SK-N-DZ (cell line): ENCODE results near the gene EMID1.

Source experiments
- DNase-seq: peaks from one replicate; pipeline ENCODE4 v3.0.0-alpha.2; 2015; ENCODE audit warnings: low spot score

EMID1 gene

DNA sequence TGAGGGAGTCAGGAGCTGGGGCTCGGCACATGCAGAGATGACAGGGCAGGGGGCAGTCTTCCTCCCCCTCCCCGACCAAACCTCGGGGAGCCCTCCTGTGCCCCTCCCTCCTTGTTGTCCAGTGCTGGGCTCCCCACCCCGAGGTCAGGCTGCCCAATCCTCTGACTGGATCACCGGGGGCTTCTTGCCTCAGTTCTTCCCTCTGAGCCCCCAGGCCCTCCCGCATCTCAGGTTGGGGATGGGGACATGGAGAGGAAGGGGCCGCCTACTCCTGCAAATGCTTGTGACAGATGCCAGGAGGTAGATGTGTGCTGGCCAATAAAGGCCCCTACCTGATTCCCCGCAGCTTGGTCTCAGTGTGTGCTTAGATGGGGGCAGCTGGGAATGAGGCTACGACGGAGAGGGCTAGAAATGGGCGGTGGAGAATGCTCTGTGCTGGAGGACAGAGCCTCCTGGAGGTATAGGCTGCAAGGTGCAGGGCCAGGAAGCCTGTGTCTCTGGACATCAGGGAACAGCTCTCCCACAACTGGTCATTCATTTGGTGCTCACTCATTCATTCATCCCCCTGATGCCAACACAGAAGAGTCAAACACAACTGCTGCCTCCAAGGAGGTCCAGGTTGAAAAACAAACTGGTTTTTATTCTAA, 53.7 kb downstream of the EMID1 start:
- no peak for DNase-seq

DNA sequence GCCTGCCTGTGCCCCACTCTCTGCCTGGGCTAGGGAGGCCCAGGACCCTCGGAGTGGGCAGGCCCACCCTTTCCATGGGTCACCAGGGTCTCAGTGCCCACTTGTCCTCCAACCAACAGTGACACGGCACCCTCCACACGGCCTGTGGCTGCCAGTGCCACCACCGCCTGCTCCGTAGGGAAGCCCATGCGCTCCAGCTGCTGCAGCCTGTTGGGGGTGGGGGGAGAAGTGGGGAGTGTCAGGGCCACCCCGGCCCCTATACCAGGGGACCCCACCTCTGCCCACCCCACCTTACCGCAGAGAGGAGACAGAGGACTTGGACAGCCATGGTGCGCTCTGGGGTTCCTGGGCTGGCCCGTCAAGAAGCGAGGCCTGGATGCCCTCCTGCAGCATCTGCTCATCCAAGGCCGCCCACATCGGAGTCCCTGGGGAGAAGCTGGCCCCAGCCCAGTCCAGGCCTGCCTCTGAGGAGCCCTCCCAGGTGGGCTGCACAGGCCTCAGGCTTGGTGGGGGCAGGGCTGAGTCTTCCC, 54.4 kb downstream of the EMID1 start:
- DNase-seq, result peak; percentile 44

DNA sequence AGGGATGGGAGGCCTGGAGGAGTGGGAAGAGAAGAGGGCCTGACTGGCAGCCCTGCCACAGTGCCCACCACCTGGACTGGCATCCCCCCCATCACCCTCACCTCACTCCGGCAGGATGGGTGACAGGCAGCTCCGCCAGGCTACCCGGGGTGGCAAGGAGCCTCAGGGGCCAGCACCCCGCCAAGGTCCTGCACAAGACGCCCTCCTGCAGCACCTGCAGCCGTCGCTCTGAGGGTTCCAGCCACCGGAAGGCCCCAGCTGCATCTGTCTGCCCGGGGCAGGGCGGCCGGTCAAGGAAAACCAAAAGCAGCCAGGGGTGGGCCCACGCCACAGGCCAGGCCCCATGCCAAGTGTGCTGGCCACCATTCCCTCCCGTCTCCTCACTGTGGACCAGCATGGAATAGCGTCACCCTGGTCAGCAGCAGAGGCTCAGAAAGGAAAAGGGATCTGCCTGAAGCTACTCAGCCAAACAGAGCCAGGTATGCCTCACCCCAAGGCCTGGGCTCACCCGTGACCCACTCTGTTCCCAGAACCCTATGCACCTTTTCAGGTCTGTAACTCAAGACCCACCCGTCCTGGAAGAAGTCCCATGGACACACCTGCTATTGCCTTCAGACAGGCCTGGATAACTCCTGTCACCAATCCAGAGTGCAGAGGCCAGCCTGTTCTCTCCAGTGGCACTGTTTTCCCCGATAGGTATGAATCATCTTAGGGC, 55.1 kb downstream of the EMID1 start:
- no peak for DNase-seq

DNA sequence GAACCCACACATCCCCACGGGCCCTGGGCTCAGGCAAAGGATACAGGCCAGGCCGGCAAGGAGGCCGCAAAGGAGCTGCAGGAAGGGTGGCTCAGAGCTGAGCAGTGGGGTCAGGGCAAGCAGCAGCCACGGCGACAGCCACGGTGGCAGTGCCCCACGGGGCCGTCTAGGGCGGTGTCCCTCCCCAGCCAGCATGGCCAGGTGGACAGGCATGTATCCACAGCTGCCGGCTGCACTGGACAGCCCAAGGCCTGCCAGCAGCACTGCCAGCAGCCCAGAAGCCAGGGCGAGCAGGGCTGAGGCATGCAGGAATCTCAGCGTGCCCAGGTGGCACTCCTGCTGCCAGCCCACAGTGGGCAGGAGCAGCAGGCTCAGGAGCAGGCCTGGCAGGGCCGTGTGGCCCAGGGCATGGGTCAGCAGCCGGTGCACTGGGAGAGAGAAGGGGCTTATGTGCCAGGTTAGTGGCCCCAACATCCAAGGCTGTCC, 58.1 kb downstream of the EMID1 start:
- DNase-seq, result no peak

DNA sequence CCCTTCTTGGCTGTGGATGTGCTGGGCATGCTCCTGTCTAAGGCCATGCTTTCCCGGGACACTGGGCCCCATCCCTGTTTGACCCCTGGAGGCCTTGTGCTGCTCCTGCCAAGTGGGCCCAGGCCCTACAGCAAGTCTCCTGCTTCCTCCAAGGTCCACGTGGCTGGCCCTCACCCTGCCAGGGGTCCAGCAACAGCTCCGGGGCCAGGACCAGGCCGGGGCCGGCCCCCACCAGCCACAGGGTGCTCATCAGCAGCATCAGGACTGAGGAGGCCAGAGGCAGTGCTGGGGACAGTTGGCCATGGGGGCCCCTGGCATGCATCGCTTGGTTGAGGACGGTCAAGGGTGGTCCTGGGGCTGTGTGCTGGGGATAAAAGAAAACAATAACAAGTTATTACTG, 59.6 kb downstream of the EMID1 start:
- no peak for DNase-seq

DNA sequence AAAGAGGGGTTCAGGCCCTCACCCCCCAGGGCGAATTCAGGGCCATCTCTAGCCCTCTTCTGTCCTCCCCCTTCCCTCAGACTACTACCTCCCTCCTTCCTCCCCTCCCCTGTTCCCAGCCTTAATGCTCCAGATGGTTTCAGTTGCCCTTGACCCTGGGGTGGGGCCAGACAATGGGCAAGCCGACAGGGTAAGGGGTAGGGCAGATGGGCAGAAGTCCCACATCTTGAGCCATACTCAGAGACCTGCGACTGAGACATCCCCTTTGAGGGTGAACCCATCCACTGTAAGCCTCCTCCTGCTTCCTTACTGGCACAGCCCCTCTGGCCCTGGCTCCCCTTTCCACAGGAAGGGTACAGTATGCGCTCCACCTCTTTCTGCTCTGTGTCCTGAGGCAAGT, 60.2 kb downstream of the EMID1 start:
- DNase-seq, result no peak

DNA sequence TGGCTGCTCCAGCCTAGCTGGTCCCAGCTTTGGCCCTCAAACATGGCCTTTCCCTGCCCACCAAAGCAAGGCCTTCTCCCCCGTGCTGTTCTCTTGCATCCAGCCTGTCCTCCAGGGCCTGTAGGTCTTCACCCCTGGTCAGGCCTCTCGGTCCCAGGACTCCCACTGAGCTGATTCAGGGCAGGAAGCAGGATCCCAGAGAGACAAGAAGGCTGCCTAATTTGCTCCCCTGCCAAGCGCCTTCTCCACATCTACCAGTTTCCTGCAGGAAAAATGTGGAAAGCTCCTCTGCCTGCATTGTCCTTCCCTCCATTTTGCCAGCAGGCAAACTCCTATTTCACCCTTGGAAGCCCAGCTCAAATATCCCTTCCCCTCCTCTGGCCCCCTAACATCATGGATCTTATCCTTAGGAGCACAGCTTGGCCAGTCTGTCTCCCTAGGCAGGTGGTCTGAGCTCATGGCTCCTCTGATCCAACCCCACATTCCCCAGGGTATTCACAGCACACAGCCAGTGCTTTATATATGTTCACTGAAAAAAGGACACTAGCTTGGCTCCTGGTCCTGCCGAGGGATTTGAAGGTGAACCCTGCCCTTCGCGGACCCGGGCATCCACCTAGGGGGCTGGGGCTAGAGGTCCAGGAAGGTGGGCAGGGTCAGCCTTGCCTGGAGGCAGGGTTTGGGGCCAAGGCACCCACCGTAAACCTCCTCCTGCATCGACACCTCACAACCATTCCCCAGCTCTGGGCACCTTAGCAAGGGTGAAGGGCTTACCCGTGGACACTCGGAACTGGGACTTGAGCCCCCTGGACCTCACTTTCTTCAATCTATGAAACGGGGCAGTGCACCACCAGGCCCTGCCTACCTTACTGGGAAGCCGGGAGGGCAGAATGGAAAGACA, 61.1 kb downstream of the EMID1 start:
- DNase-seq, result no peak

DNA sequence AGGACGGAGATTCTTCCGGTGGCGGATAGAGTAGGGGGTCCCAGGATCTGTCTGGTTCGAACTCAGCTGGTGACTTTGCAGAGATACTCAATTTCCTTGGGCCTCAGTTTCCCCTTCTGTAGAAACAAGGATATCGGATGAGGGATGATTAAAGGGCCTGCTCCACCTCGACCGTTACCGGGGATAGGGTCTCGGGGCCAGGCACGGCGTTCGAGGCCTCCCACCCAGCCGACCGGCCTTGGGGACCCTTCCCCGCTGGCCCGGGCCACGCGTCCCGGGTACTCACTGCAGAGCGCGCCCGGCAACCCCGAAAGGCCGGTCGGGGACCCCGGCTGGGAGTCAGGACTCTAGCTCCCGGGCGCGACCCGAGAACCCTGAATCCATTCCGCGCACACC, 61.8 kb downstream of the EMID1 start:
- no peak for DNase-seq

DNA sequence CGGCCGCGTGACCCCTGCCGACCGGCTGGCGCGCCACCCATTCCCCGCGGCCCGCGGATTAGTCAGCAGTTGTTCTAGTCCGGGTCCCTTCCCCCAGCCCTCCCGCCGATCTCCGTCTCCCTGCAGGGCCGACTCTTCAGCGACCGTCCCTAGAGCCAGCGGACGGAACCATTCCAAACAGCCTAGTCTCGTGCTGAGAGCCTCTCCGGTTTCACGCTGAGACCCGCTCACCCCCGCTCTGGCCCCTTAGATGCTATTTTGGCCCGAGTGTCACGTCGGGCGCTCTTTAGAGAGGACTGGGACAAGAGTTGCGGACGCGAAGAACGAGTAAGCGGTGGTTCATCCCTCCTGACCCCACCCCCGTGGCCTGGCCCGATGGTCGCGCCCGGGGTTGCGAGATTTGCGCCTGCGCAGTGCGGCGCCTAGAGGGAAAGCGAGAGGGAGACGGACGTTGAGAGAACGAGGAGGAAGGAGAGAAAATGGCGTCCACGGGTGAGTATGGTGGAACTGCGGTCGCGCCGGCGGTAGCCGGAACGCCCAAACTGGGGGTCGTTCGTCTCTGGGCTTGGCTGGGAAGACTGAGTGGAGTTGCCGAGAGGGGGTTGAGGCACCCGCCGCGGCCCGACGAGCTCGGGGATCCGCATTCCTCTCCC, 62.3 kb downstream of the EMID1 start, which contains the start of the genes EWSR1 and RHBDD3:
EWSR1 (plus strand) TSS at position 411 of the 653 bp plus-strand sequence; CDS start at position 480, 69 bp downstream.
RHBDD3 (minus strand) TSS at position 124 of the 653 bp plus-strand sequence. CDS start 2,355 bp downstream, outside the sequence.
- peak; percentile 97 for DNase-seq

DNA sequence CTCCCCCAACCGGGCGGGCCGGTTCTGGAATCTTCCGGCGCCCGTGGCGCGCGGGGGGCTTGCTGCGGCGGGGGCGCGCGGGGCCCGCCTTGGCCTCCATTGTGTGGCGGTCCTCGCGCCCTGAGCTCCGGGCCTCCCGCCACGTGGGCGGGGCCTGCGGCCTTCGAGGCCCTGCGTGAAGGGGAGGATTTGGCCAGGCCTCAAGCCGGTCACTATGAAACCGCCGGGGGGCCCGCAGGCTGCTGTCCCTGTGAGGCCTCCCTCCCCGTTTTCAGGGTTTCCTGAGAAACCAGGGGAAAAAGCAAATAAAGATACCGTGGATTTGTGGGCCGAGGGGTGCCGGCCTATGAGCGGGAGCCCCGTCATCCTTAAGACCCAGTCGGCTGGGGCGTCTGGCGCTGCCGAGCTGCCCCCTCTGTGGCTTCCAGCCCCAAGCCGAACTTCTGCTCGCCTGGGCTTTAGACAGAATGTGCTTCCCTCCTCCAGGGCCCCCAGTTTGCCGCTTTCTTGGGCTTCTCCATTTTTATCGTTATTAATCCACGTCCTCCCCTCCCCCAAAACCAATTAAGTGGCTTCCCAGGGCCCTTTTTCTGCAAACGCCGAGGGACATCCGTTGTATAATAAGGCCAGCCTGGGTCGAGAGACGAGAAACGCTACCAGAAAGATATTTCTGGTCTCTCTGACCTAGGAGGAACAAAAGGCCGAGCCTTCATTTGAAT, 63.0 kb downstream of the EMID1 start:
- DNase-seq, result peak; percentile 63

DNA sequence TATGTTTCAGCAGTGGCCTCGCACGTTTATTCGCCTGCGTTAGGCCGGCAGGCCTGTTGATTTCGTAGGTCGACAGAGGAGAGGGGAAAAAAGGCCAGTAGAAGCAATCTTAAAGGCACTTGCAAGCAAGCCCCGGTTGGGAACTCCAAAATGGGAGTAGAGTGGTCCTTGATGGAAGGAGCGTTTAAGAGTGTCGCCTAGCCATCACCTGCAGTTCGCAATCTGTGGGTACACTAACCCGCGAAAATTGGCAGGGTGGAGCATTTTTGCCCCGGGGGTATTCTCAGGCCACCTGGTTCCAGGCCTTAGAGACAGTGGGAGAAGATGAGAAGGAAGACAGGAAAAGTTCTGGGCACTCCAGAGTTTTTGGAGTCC, 63.5 kb downstream of the EMID1 start:
- DNase-seq, result no peak

DNA sequence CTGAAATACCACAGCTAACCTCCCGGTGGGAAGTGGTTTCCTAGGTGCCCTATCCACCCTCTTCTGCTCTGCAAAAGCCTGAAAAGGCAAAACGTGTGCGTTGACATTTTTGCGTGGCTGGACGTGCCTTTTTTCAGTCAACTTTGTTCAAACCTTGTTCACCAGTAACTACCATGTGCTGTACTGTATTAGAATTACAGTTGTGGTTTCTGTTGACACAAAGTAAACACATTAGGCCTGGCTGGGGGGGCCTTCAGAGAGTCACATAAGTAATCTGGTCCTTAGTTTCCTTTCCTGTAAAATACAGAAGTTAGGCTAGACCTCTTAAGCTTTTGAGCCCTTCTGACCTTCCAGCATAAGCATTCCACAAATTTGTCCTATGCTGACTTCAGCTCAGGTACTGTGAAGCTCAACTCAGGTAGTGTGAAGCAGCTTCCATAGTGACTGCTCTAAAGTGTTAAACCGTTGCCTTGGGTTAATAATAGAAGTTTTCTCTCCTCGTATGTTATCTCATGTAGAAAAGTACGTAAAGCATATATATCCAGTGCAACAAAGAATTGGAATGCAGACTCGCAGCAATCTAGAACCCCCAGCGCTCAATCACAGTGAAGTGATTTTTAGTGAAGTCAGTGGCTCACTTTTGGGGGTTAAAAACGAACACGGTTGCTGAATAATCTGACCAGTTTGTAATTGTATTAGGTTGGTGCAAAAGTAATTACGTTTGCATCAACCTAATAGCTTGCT, 64.2 kb downstream of the EMID1 start:
- no peak for DNase-seq

DNA sequence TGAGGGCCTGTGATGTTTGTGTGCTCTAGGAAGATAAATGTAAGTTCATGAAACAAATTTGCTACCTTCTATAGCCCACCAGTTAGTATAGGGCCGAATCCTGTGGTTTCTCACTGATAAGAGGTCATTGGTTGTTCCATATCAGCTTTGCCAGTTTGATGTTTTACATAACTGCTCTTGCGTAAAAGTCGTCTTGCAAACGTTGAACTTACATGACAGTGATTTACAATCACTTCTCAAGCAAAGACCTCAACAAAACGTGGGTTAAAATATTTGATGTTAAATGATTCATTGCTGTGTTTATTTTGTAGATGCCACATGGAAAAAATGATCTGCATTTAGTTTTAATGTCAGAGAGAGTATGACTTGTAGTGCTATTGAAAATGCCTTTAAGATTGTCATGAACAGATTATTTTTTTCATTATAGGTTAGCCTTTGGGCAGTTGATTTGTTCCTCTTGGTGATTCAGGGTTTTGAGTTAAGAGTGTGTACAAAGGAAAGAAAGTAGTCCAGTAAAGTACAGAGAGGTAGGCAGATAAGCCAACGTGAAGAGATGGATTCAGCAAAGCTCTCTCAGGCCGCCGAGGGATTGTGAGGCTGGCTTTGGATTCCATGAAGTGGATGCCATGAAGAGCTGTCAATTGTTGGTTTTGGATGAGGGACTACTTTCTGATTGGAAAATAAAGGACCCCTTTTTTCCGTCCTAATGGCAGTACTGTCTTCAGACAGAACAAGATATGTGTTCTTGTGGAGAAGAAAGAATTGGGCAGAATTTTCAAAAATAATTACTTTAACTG, 65.0 kb downstream of the EMID1 start:
- DNase-seq, result no peak

DNA sequence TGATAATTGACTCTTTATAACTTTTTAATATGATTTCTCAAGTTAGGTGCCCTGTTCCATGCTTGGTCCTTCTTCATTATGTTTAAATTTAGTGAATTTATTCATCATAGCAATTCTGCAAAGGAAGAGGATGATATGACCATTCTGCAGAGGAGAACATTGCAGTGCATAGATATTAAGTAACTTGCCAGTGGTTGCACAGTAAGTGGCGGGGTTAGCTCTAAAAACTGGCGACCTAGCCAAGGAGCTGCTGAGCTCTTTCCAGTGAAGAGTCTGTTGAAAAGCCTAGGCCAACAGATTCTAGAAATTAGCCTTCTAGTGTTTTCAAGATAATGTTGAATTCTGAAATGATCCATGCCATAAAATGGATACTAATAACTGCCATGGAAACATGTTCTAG, 66.9 kb downstream of the EMID1 start:
- no peak for DNase-seq

DNA sequence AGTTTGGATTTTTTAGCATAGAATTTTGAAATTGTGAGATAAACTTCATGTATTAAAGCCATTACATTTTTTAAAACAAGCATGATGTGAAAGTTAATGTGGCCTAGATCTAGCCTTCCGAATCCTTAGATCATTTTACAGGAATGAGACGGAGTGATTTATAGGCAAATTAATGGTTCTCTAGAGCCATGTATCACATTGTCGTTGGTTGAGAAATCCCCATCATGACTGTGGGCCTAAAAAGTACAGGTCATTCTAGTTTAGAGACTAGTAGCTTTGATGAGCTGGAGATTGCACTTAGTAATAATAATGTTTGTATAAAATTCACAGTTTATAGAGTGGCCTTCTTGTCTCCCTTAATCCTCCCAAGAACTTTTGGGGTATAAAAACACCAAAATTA, 69.5 kb downstream of the EMID1 start:
- no peak for DNase-seq

DNA sequence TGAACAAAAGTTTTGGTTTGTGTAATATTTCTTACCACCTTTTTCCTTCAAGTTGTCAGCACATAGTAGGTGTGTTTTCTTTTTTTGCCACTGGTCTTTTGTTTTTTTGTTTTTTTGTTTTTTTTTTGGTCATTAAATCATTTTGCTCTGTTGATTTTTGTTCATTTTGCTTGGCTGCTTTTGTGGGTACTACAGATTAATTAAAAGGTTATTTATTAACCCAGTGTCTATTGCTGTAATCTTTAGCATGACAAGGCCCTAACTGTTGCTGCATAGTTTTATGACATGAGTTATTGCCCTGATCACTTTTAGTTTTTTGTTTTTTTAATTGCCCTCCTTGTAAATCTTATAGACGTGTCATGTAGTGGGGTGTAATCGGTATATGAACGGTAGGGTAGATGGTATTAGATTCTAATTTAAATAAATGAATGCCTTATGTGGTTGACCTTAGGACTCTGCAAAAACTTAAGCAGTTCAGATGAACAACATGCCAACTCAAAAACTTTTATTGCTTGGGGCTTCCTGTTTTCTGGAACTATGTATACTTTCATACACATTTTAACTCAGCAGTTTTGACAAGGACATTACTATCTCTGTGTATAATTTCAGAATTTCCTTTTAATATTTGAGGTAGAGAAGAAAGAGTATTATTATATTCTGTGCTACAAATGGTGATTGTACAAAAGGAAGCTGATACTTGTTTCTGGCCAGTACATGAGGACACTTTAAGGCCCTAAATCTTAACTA, 70.3 kb downstream of the EMID1 start:
- DNase-seq, result no peak

DNA sequence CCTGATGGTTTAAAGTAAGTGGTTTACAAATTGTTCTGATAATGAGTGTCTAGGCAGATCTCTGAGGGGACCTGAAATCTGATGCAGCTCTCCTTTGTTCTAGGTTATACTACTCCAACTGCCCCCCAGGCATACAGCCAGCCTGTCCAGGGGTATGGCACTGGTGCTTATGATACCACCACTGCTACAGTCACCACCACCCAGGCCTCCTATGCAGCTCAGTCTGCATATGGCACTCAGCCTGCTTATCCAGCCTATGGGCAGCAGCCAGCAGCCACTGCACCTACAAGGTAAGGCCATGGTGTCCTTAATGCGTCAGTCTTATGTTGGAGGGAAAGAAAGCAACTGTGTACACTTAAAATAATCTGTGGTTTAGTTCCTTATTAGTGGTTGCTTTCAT, 72.2 kb downstream of the EMID1 start:
- no peak for DNase-seq

DNA sequence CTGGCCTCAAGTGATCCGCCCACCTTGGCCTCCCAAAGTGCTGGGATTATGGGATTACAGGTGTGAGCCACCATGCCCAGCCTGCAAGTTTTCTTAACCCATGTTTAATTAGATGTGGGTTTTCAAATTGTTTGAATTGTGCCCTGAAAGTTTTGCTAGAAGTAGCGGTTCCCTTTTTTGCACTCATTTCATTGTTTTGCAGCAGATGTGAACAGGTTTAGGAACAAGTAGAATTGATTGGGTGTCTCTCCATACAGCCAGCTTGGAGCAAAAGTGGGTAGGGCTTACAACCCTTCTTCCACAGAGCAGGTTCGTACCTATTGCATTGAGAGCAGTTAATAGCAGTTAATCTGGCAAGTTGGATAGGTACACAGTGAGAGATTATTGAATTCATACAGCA, 78.5 kb downstream of the EMID1 start:
- no peak for DNase-seq
